HG03066 (cell line): ENCODE measurements around the gene UBE2L5.

Source experiments
- ATAC-seq: cut with Tn5 transposase; IDR thresholded peaks from one replicate; pipeline ENCODE4 v1.9.1; 2021; ENCODE audit warnings: low read depth; ENCODE audit not compliant: unreplicated experiment

UBE2L5 gene

DNA sequence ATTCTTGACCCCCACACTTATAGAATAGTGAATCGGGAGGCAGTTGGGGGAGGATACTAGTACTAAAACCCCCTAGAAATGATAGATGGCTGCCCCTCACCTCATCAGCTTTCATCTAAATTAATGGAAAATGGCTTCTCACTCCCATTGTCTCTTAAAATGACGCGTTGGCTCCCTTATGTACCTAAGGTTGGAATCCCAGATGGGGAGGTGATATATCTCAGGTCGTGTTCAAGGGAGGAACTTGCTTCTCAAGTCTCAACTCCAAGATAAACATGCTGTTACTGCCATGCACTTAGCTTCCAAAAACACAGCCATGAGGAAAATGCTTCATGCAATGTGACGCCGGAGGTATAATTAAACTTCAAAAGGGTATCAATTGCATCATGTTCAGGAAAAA is 18.8 kb upstream of the UBE2L5 start:
- ATAC-seq = no peak

- ATAC-seq = no peak
These were observed 18.1 kb upstream of the UBE2L5 start for GRCh38 chr13:30404207-30404606.

DNA sequence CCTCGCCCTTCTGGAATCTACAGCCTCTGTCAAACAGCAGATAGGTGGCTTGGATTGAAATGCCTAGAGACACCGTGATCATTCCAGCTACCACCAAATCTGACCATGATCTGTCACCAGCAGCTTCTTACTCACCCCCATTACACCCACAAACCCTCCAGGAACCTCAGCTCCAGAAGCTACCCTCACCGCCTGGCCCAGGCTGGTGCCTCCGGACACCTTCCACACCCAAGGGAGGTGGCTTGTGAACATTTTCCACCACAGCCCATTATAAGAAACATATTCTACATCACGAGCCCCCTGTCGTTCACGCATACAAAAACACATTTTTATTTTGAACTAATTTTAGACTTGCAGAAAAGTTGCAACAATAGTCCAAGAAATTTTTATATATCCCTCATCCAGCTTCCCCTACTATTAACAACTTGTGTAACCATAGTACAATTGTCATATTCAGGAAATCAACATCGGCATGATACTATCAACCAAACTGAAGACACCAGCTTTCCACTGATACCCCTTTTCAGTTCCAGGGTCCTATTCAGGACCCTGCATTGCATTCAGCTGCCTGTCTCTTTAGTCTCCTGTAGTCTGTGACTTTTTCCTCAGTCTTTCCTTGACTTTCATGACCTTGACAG is 15.4 kb upstream of the UBE2L5 start:
- ATAC-seq = no peak

GRCh38 chr13:30408319-30409101 is 13.8 kb upstream of the UBE2L5 start:
- peak; percentile 83 for ATAC-seq

DNA sequence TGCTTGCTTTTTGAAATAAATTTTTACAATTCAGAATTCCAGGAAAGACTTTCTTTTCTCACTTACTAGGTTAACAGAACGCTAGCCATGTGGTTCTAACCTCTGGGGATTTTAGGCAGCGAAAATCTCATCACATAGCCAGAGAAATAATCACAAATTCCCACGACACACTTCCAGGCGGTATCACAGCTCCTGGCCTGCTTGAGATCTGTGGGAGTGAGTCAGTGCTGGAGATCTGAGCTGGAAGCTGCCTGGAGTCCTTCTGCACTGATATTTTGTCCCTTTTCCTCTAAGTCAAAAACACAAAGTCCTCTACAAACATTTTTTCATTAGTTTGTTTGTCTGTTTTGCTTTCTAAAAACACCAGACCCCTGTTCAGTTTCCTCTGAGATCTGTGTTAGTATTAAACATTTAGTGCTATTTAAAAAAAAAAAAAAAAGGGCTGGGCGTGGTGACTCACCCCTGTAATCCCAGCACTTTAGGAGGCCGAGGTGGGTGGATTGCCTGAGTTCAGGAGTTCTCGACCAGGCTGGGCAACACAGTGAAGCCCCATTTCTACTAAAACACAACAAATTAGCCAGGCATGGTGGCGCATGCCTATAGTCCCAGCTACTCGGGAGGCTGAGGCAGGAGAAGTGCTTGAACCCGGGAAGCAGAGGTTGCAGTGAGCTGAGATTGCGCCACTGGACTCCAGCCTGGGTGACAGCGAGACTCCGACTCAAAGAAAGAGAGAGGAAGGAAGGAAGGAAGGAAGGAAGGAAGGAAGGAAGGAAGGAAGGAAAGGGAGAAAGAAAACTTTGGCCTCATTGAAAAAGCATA is 12.2 kb upstream of the UBE2L5 start:
- ATAC-seq = no peak

- ATAC-seq = no peak
These were observed 11.6 kb upstream of the UBE2L5 start for GRCh38 chr13:30410705-30411125.

DNA sequence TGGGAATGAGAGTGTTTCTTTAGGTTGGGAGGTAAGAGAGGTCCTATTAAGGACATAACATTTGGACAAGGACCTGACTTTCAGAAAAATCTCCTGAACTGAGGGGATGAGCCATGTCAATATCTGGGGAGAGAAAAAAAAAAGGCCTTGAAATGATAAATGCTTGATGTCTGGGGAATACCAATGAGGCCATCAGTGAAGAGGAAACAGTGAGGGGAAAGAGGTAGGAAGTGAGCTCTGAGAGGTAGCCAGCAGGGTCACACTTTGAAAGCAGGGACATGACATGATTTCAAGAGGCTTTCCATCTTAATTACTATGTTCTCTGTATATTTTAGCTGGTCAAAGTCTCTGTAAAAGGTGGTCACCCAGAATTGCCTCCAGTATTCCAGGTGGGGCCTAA is 9.9 kb upstream of the UBE2L5 start:
- no peak for ATAC-seq

GRCh38 chr13:30413842-30414241 is 8.5 kb upstream of the UBE2L5 start:
- no peak for ATAC-seq

DNA sequence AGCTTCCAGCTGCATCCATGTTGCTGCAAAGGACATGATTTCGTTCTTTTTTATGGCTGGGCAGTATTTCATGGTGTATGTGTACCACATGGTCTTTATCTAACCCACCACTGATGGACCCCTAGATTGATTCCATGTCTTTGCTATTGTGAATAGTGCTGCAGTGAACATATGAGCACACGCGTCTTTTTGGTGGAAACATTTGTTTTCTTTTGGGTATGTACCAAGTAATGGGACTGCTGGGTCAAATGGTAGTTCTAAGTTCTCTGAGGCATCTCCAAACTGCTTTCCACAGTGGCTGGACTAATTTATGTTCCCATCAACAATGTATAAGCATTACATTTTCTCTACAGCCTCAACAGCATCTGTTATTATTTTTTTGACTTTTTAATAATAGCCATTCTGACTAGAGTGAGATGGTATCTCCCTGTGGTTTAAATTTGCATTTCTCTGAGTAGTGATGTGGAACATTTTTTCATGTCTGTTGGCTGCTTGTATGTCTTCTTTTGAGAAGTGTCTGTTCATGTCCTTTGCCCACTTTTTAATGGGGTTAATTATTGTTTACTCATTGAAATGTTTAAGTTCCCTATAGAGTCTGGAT is 6.8 kb upstream of the UBE2L5 start:
- peak; percentile 66 for ATAC-seq

GRCh38 chr13:30416471-30416870 is 5.8 kb upstream of the UBE2L5 start:
- no peak for ATAC-seq

GRCh38 chr13:30418075-30418716 is 4.1 kb upstream of the UBE2L5 start:
- ATAC-seq = no peak

DNA sequence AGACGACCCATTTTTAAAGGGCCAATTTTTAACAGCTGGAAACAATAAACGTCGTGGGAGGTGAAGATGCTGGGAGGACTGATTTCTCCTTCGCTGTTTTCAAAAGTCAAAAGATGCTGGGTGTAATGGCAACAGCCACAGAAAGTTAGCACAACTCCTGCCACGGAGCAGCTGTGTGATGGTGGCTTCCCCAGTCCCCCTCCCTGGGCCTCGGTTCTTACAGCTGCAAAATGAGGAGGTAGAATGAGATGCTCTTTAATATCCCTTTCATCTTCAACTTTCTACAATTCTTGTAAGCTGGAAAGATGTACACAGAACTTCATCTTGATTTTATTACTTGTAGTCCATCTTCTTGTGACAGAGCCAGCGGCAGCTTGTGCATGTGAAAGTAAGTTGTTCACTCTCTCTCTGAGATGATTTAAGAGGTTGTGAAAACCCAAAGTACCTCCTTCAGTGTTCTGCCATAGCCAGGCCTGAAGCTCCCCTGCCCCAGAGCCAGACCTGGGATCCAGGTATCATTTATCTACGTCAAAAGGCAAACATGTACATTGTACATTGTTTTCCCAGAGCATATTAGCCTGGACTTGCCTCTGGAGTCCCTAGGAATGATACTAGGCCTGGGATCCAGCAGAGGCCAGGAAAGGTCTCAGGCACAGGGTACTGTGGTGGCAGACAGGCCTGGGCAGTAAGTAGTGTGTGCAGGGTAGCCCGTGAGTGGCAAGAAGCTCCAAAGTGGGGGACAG is 3.4 kb upstream of the UBE2L5 start:
- ATAC-seq = no peak

DNA sequence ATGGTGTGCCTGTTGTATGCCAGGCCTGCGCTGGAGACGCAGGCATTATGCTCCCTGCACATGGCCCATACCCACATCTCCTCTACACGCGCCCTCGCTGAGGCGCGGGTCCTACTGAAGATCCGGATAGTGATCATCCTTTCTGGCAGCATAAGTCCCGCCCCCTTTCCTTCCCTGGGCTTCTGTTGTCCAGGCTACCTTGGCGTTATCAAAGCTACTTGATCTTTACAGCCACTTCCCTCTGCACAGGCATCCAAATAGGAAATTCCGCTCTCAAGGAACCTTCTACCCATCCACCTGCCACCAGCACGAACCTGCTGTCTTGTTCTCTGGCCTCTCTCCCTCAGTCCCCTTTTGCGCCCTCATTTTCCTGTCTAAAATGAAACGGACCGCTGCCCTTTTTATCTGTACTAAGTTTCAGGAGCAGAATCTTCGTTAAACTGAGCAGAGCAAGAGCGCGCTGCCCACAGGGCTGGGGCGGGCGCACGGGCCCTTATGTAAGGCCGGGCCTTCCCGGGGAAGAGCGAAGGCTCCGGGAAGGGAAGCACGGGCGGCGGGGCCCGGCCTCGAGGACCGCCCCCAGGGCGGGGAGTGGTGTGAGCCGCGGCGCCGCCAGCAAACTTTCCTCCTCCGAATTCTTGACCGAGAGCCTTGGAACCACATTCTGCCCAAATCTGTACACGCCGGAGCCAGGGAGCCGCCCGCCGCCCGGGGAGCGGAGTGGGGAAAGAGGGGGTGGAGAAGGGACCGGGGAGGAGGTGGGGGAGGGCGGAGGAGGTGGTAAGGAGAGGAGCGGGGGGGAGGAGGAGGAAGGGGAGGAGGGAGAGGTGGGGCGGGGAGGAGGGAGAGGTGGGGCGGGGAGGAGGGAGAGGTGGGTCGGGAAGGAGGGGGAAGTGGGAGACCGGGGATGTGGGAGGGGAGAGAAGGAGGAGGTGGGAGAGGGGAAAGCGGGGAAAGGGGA is 920 bp upstream of the UBE2L5 start:
- ATAC-seq = no peak

DNA sequence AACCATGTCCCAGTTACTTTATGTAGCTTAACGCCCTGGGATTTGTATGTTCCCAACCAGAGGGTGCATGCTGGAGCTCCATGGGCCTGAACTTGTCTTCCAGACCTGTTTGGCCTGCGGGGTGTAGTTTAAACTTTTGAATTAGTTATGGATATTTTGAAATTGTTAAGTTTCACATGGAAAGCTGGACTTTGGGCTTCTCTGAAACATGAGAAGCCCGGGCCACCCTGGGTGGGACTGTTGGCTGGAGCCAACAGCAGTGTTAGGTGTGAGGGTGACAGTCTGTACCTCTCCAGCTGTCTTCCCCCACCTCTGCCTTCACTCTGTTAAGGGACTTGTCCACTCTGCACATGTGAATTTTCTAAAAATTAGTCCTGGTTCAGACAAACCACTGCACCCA is 1.6 kb downstream of the UBE2L5 start:
- ATAC-seq = no peak

DNA sequence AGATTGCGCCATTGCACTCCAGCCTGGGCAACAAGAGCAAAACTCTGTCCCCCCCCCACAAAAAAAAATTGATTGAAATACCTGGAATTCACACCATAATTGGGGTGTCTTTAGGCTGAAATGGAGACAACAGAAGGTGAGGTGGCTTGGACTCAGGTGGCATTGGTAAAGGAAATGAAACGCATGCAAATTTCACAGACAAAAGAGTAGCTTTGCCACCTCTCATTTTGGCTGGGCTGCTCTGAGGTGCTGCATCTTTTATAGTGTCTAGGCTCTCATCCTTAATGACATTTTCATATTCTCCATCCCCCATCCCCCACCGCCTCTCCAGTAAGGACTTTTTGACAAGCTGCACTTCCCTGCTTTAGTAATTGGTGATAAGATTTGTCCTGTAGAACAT is 6.9 kb downstream of the UBE2L5 start:
- ATAC-seq = no peak

DNA sequence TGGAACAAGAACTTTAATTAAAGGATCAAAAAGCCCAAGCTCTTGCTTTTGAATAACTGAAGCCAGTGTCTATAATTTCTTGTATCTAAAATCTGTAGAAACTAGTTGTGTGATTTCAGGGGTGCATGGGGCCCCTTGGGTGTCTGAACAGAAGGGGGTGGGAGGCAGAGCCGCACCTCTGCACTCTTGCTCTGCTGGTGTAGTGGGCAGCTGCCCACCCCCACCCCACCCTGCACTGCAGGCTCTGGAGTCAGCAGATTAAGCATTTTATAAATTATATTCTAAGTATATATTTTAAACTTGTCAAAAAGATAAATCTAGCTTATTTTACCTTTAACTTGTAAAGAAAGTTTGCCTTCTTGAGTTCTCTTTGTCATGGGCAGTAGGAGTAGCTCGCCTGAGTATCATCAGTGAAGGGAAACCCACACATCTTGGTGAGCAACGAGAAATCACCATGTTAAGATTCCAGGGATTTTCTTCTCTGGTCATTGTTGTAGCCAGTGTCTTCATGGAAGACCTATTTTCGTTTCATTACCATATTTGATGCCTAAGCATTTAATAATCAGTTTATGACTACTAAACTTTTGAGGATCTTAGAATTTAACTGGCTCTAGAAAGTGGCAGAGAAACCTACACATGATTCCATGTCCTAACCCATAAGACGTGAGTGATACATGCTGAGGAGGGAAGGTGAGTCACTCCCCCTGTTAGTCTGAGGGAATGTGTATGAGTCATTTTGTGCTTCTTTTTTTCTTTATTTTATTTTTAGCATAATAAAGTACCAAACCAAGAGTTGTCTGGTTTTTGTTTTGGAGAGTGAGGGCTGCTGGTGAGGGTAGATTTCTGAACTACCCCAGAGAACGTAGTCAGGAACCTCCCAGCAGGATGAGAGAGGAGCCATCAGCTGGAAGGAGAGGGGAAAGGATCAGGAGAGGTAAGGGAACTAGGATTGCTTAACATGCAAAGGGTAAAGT is 7.7 kb downstream of the UBE2L5 start:
- peak; percentile 76 for ATAC-seq

- no peak for ATAC-seq
These were observed 9.1 kb downstream of the UBE2L5 start for GRCh38 chr13:30431269-30431940.
